Thymus (tissue), 11 donors: ENCODE results near the gene CSTPP1. TPM values are rescaled to one million over a fixed set of nuclear protein-coding genes. Genes with fewer than 3 reads are reported as not detected.

ENCODE experiments used
- DNase-seq, 9 donors: peaks; one replicate each; pipeline ENCODE4 v3.0.0-alpha.2; 2013; ENCODE audit warnings: low spot score in 9 of 9, low read depth in 6 of 9, missing footprints in 1 of 9
- H3K27ac ChIP-seq, 2 donors: one replicate each; pipeline ENCODE4 v1.5.1; 2013; ENCODE audit warnings: control low read depth in 1 of 2, low read depth in 1 of 2, low read length in 1 of 2, mild to moderate bottlenecking in 1 of 2, moderate library complexity in 1 of 2
- H3K27me3 ChIP-seq, 2 donors: one replicate each; pipeline ENCODE4 v1.5.1; 2013; ENCODE audit warnings: low read length in 1 of 2; ENCODE audit not compliant: control insufficient read depth in 2 of 2, insufficient read depth in 1 of 2
- H3K36me3 ChIP-seq, 2 donors: one replicate each; pipeline ENCODE4 v1.5.1; 2013; ENCODE audit warnings: low read length in 1 of 2, mild to moderate bottlenecking in 1 of 2, moderate library complexity in 1 of 2; ENCODE audit not compliant: control insufficient read depth in 2 of 2, insufficient read depth in 2 of 2
- H3K4me1 ChIP-seq, 2 donors: one replicate each; pipeline ENCODE4 v1.5.1; 2013; ENCODE audit warnings: low read length in 2 of 2; ENCODE audit not compliant: control insufficient read depth in 2 of 2, insufficient read depth in 2 of 2
- H3K4me3 ChIP-seq, 2 donors: one replicate each; pipeline ENCODE4 v1.5.1; 2013; ENCODE audit warnings: low read length in 2 of 2, control low read depth in 1 of 2, mild to moderate bottlenecking in 1 of 2
- H3K9me3 ChIP-seq, 2 donors: one replicate each; pipeline ENCODE4 v1.5.1; 2013; ENCODE audit warnings: low read length in 1 of 2, mild to moderate bottlenecking in 1 of 2; ENCODE audit not compliant: control insufficient read depth in 2 of 2, insufficient read depth in 1 of 2
- WGBS: extraction: QIAGEN DNeasy Blood & Tissue Kit; methylation state at CpG from one replicate; pipeline ENCODE4 v1.1.7; 2013; 5-methylcytosine and 5-hydroxymethylcytosine counted together
- polyA plus RNA-seq: library from polyadenylated mRNA; stranded (reverse); fragments of 200-250 nt; gene quantifications from one replicate; pipeline ENCODE4 v1.2.3, GENCODE V29; 2013
- total RNA-seq: library from RNA; stranded (reverse); fragments of 120-200 nt; gene quantifications from one replicate; pipeline ENCODE4 v1.2.4, GENCODE V29; 2013
- donor health status: healthy.

CSTPP1 gene
- total and polyA plus RNA-seq, 2 donors: 15.8 to 16.0 TPM

- Histone ChIP-seq H3K4me1 (peaks cover 5 to 21% of the 10 kb centered on the region in 2 donors), H3K27ac (no peak overlapping the region), H3K36me3 (peaks cover 70 to 77% of the 10 kb centered on the region in 2 donors), H3K9me3 (no peaks in the 10 kb centered on the region), H3K4me3 (no peak overlapping the region), H3K27me3 (no peaks in the 10 kb centered on the region)
- no peak for DNase-seq
- WGBS: 98% methylated on average over 8 of the region's 8 CpGs
Measured at GRCh38 chr11:47171856-47172255, 235.3 kb downstream of the CSTPP1 start.

GRCh38 chr11:47172740-47173336 lies 236.3 kb downstream of the CSTPP1 start:
- 90% methylated on average over 6 of the region's 6 CpGs for WGBS
- no peak for DNase-seq
- Histone ChIP-seq H3K4me3 (no peak overlapping the region), H3K4me1 (peaks cover 5 to 29% of the 10 kb centered on the region in 2 donors), H3K36me3 (peaks cover 60 to 68% of the 10 kb centered on the region in 2 donors), H3K27me3 (no peaks in the 10 kb centered on the region), H3K27ac (no peak overlapping the region), H3K9me3 (no peaks in the 10 kb centered on the region)

- H3K4me3 ChIP-seq: peak overlapping the region; percentile 79 to 97
- H3K36me3 ChIP-seq: peaks cover 39 to 41% of the 10 kb centered on the region in 2 donors
- DNase-seq: no peak
- peak overlapping the region in 1 of 2 donors; percentile 98 for H3K27ac ChIP-seq
- H3K27me3 ChIP-seq: no peaks in the 10 kb centered on the region
- H3K4me1 ChIP-seq: peaks cover 5 to 29% of the 10 kb centered on the region in 2 donors
- H3K9me3 ChIP-seq: no peaks in the 10 kb centered on the region
- WGBS: 41% methylated on average over 14 of the region's 14 CpGs
Measured at GRCh38 chr11:47175746-47176327, 239.3 kb downstream of the CSTPP1 start.

GRCh38 chr11:47176328-47177228 lies 240.0 kb downstream of the CSTPP1 start, which contains the start of gene ARFGAP2:
ARFGAP2 (minus strand) TSS chr11:47176879; CDS start chr11:47176853, 26 bp downstream.
- WGBS: under 1% methylated on average over 89 of the region's 89 CpGs
- DNase-seq: peak in 8 of 9 donors; percentile 76 to 97 (median 93)
- no peaks in the 10 kb centered on the region for H3K27me3 ChIP-seq
- H3K36me3 ChIP-seq: peaks cover 32 to 34% of the 10 kb centered on the region in 2 donors
- H3K4me3 ChIP-seq: peak within 1 kb of the TSS; percentile 79 to 97
- H3K27ac ChIP-seq: peak within 1 kb of the TSS; percentile 97 to 98
- H3K4me1 ChIP-seq: peaks cover 5 to 29% of the 10 kb centered on the region in 2 donors
- no peaks in the 10 kb centered on the region for H3K9me3 ChIP-seq

GRCh38 chr11:47177229-47177845 lies 240.8 kb downstream of the CSTPP1 start:
- peaks cover 5 to 29% of the 10 kb centered on the region in 2 donors for H3K4me1 ChIP-seq

GRCh38 chr11:47177846-47178245 lies 241.3 kb downstream of the CSTPP1 start:
- peaks cover 19 to 22% of the 10 kb centered on the region in 2 donors for H3K36me3 ChIP-seq
- 82% methylated on average over 6 of the region's 6 CpGs for WGBS
- no peak overlapping the region for H3K4me3 ChIP-seq
- H3K27me3 ChIP-seq: peaks cover 2% of the 10 kb centered on the region in 2 donors
- H3K4me1 ChIP-seq: peaks cover 5 to 26% of the 10 kb centered on the region in 2 donors
- DNase-seq: no peak
- no peaks in the 10 kb centered on the region for H3K9me3 ChIP-seq
- H3K27ac ChIP-seq: peak overlapping the region; percentile 97 to 98

More at GRCh38 chr11:47177229-47177845, 240.8 kb downstream of the CSTPP1 start:
- Histone ChIP-seq H3K4me3 (peak overlapping the region; percentile 79 to 97), H3K27me3 (no peaks in the 10 kb centered on the region), H3K36me3 (peaks cover 24 to 27% of the 10 kb centered on the region in 2 donors), H3K27ac (peak overlapping the region; percentile 97 to 98), H3K9me3 (no peaks in the 10 kb centered on the region)
- WGBS: 9% methylated on average over 21 of the region's 21 CpGs
- peak; percentile 65 to 91 (median 78) for DNase-seq

GRCh38 chr11:47178316-47178715 lies 241.8 kb downstream of the CSTPP1 start:
- peaks cover 5 to 26% of the 10 kb centered on the region in 2 donors for H3K4me1 ChIP-seq

GRCh38 chr11:47178737-47179654 lies 242.4 kb downstream of the CSTPP1 start:
- no peaks in the 10 kb centered on the region for H3K9me3 ChIP-seq
- H3K4me1 ChIP-seq: peaks cover 5 to 26% of the 10 kb centered on the region in 2 donors
- H3K27ac ChIP-seq: no peak overlapping the region
- peaks cover 8 to 10% of the 10 kb centered on the region in 2 donors for H3K36me3 ChIP-seq
- H3K27me3 ChIP-seq: peaks cover 2 to 10% of the 10 kb centered on the region in 2 donors
- no peak for DNase-seq
- 98% methylated on average over 23 of the region's 23 CpGs for WGBS
- no peak overlapping the region for H3K4me3 ChIP-seq

More at GRCh38 chr11:47178316-47178715, 241.8 kb downstream of the CSTPP1 start:
- Histone ChIP-seq H3K27me3 (peaks cover 2 to 6% of the 10 kb centered on the region in 2 donors), H3K9me3 (no peaks in the 10 kb centered on the region), H3K4me3 (no peak overlapping the region), H3K27ac (no peak overlapping the region), H3K36me3 (peaks cover 15 to 17% of the 10 kb centered on the region in 2 donors)
- DNase-seq: no peak
- 97% methylated on average over 11 of the region's 11 CpGs for WGBS
